Mammary epithelial cell (primary cell): Measurements from ENCODE around the gene CHMP1A.

Source experiments
- EZH2 ChIP-seq: IDR thresholded peaks from 2 replicates; pipeline ENCODE4 v1.6.1; 2012; ENCODE audit warnings: low read length, inconsistent platforms, borderline replicate concordance
- TF ChIP-seq, protein P1 (sequence below), 2 donors: IDR thresholded peaks in 1 of 2; conservative IDR thresholded peaks in 1 of 2; 2 replicates each; pipeline ENCODE4 v1.5.1; 2011 to 2012; ENCODE audit warnings: inconsistent platforms in 2 of 2, low read length in 2 of 2, mild to moderate bottlenecking in 2 of 2, control low read depth in 1 of 2, low read depth in 1 of 2; ENCODE audit not compliant: insufficient read depth in 1 of 2; ENCODE audit errors: extremely low read depth in 1 of 2

DNA sequence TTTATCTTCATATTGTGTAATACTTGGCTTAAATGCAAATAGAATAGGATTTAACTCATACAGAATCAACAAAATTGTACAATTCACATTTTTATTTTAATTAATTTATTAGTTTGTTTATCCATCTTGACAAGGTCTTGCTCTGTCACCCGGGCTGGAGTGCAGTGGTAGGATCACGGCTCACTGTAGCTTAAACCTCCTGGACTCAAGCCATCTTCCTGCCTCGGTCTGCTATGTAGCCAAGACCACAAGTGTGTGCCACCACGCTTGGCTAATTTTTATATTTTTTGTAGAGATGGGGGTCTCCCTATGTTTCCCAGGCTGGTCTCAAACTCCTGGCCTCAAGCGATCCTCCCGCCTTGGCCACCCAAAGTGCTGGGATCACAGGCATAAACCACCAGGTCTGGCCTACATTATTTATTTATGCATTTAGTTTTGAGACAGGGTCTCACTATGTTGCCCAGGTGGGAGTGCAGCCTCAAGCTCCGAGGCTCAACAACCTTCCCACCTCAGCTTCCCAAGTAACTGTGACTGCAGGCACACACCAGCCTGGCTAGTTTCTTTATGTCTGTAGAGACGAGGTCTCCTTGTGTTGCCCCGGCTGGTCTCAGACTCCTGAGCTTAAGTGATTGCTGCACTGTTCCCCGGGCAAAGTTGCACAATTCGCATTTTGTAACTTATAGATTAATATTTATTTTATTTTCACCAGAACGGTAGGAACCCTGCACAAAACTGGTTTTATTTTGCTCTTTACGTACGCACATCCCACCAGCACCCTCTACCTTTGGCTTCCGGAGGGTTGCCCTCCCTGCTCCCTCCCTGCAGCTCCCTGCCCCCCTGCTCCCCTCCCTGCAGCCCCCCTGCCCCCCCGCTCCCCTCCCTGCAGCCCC lies 39.2 kb downstream of the CHMP1A start:
- no peak for TF ChIP-seq EZH2
- TF ChIP-seq, protein P1, sequence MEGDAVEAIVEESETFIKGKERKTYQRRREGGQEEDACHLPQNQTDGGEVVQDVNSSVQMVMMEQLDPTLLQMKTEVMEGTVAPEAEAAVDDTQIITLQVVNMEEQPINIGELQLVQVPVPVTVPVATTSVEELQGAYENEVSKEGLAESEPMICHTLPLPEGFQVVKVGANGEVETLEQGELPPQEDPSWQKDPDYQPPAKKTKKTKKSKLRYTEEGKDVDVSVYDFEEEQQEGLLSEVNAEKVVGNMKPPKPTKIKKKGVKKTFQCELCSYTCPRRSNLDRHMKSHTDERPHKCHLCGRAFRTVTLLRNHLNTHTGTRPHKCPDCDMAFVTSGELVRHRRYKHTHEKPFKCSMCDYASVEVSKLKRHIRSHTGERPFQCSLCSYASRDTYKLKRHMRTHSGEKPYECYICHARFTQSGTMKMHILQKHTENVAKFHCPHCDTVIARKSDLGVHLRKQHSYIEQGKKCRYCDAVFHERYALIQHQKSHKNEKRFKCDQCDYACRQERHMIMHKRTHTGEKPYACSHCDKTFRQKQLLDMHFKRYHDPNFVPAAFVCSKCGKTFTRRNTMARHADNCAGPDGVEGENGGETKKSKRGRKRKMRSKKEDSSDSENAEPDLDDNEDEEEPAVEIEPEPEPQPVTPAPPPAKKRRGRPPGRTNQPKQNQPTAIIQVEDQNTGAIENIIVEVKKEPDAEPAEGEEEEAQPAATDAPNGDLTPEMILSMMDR (conservative IDR thresholded peaks at IDR 0.05 in 1 of 2, IDR thresholded peaks at IDR 0.05 in 1 of 2; ENCODE audit: extremely low read depth in 1 of 2, insufficient read depth in 1 of 2, low read depth in 1 of 2, low read length in 2 of 2): no peak
